Activated CD4-positive, CD25-positive, alpha-beta regulatory T cell treated with anti-CD3 and anti-CD28 coated beads, Interleukin-2, amount 50 U/mL, for 72 hours (primary cell): Measurements from ENCODE around the gene LGALS16.
"Not testable (repeated sequence)": the region's sequence is repeated elsewhere in the genome, so short reads cannot be mapped to it uniquely, and the experiment has no call there.

Experiments
- DNase-seq: peaks from one replicate; pipeline ENCODE4 v3.0.0; 2021

LGALS16 gene, protein sequence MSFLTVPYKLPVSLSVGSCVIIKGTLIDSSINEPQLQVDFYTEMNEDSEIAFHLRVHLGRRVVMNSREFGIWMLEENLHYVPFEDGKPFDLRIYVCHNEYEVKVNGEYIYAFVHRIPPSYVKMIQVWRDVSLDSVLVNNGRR

DNA sequence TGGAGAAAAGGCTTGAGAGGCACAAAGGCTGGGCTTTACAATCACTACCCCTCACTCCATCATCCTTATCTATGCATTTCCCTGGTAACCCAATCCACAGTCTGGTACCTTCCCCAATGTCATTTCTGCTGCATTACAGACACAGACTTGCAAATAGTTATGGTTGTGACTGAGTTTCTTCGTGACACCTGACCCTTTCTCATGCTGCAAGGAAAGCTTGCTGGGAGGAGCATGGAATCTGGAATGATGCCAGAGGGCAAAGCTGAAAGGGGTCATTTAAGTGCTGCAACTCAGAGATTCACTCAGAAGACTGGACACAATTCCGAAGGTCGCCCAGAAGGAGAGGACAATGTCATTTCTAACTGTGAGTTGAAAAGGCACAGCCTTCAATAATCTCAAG is at the start of gene LGALS16:
LGALS16 (plus strand) TSS at position 301 of the 400 bp plus-strand sequence; CDS start at position 350, 49 bp downstream.
- DNase-seq, result no peak

DNA sequence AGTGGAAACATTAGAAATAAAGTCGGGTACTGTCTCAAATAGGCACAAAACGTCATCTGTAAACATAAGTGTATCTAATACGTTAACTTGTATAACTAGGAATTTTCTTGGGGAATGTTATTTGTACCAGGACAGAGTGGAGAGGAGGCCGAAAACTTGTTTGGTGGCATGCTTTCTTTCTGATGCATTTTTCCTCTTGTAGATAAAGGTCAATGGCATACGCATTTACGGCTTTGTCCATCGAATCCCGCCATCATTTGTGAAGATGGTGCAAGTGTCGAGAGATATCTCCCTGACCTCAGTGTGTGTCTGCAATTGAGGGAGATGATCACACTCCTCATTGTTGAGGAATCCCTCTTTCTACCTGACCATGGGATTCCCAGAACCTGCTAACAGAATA is 48.7 kb upstream of the LGALS16 start:
- no peak for DNase-seq

- no peak for DNase-seq
These were observed 48.2 kb upstream of the LGALS16 start for GRCh38 chr19:39607561-39607960.

GRCh38 chr19:39613597-39613996 is 42.1 kb upstream of the LGALS16 start:
- DNase-seq, result no peak

- no peak for DNase-seq
These were observed 38.0 kb upstream of the LGALS16 start for GRCh38 chr19:39617745-39618144.

GRCh38 chr19:39623946-39624345 is 31.8 kb upstream of the LGALS16 start:
- DNase-seq, result no peak

GRCh38 chr19:39627631-39628030 is 28.1 kb upstream of the LGALS16 start:
- DNase-seq, result not testable (repeated sequence)

DNA sequence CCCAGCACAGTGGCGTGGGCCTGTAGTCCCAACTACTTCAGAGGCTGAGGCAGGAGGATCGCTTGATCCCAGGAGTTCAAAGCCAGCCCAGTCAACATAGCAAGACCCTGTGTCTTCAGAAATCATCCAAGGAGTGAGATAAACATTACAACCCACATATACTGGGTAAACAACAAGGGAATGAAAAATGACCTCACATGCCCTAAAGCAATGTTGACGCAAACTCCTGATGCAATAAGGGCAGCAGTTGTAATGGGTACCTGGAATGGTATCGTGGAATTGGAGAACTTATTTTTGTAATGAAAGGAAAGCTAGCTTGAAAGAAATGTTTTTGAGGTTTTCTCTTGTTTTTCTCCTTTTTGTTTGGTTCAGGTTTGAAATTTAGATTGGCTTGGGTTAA is 24.5 kb upstream of the LGALS16 start:
- DNase-seq, result no peak

GRCh38 chr19:39631626-39632025 is 24.1 kb upstream of the LGALS16 start:
- DNase-seq, result no peak

DNA sequence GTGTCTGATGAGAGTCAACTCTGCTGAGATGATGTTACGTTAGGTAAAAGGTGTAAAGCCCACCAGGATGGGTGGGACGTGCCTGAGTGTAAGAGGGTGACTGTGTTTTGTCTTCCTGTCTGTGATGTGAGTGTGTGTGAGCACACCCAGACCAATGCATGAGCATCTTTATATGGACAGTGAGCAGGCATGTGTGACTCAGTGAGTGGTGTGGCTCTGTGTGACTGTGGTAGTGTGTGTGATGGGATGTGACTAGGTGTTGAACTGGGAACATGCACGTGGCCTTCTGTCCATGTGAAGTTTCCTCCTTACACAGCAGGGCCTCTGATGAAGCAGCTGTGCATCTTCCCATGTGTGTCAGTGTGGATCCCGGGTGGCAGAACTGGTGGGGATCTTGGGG is 17.8 kb upstream of the LGALS16 start:
- no peak for DNase-seq

DNA sequence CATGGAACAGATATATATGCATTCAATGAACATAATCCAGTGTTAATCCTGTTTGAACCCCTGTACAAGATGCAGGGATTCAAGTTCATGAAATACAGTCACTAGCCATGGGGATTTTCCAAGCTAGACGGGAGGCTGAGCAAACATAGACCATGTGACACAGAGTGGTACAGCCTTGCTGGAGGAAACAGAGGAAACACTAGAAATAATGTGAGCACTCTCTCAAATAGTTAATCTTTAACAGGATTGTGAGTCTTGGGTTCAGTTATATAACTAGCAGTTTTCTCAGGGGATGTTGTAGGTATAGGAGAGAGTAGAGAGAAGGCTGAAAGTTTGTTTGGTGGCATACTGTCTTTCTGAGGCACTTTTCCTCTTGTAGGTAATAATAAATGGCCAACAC is 13.9 kb upstream of the LGALS16 start:
- no peak for DNase-seq

DNA sequence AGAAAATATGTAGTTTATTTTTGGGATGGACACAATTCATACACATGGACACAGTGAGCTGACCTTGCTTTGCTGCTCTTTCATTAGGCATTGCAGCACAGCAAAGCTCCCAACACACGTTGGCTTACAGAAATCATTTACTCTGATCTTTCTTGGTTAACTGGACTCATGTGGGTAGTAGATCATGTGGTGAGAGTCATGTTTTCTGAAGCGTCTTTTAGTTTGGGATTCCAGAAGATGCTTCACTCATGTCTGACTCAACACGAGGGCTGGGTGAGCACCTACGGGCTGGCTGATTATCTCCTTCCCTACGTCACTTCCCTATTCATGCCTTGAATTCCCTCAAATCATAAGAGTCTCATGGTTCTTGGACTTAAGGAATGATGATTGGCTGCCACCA is 12.1 kb upstream of the LGALS16 start:
- DNase-seq, result no peak

- DNase-seq, result no peak
These were observed 9.8 kb upstream of the LGALS16 start for GRCh38 chr19:39645800-39646411.

- no peak for DNase-seq
These were observed 7.8 kb upstream of the LGALS16 start for GRCh38 chr19:39647918-39648317.

DNA sequence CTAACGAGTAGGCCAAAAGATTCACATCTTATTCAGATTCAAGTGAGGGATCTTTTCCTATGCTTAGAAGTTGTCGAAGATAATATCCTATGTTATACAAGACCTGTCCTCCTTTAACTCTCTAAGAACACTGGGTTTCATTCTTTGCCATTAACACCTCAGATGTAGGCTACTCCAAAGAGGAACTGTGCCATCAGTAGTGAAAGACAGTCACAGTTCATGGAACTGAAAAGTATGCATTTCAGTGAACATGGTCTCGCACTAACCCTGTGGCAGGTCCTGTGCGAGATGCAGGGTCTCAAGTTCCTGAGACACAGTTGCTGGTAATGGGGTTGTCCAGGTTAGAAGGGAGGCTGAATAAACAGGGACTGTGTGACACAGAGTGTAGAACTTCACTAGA is 4.1 kb downstream of the LGALS16 start:
- no peak for DNase-seq

DNA sequence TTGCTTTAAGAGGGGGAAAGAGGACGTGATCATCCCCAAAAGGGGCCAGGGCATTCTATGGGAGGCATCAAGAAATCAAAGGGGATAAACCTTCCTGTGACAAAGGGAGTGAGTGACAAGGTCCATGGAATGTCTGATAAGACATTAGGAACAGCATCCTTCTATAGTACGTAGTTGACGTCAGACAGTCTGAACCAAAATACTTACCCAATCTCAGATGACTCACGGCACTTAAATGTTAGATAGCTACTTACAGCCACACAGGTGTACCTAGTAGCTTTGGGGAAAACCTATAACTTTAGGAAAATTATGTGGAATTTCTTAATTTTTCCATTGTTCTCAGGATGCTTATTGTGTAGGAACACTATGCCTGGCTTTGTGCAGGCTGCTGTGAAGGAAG is 4.9 kb downstream of the LGALS16 start:
- DNase-seq, result no peak

- DNase-seq, result no peak
These were observed 5.9 kb downstream of the LGALS16 start for GRCh38 chr19:39661565-39661964.

DNA sequence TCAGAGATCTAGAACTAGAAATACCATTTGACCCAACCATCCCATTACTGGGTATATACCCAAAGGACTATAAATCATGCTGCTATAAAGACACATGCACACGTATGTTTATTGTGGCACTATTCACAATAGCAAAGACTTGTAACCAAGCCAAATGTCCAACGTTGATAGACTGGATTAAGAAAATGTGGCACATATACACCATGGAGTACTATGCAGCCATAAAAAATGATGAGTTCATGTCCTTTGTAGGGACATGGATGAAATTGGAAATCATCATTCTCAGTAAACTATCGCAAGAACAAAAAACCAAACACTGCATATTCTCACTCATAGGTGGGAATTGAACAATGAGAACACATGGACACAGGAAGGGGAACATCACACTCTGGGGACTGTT is 14.1 kb downstream of the LGALS16 start:
- DNase-seq, result not testable (repeated sequence)

DNA sequence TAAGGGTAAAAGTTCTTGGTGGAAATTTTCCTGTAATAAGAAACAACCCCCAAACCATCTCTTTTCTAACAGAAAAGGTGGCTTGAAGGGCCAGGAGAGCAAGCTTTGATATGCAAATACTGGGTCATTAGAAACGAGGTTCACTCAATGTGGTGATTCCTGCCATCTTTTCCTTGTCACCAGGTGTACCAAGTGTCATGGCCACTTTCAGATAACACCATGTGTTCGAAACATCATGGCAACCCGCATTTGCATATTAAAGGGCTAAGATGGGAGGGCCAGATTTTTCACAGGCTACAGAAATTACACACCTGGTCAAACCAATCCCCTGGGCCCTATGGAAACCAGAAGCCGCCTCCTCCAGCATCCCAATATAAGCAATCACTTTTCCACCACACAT is 15.3 kb downstream of the LGALS16 start:
- no peak for DNase-seq

GRCh38 chr19:39671739-39672363 is 16.1 kb downstream of the LGALS16 start:
- no peak for DNase-seq

- no peak for DNase-seq
These were observed 16.8 kb downstream of the LGALS16 start for GRCh38 chr19:39672473-39672872.

DNA sequence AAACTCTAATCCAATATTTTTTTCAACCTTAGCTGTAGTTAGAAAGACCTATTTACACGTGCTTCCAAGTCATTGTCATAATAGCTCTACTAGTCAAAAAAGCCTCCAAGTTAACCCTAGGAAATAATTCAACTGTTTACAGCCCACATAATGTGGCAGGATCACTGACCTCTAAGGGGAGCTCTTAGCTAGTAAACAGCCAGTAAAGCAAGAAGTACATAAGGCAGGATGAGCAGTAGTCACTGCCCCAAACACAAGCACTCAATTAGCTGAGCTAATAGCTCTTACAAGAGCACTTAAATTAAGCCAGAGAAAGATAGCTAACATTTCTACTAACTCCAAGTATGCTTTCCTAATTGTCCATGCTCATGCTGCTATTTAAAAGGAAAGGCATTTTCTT is 18.1 kb downstream of the LGALS16 start:
- DNase-seq, result not testable (repeated sequence)

DNA sequence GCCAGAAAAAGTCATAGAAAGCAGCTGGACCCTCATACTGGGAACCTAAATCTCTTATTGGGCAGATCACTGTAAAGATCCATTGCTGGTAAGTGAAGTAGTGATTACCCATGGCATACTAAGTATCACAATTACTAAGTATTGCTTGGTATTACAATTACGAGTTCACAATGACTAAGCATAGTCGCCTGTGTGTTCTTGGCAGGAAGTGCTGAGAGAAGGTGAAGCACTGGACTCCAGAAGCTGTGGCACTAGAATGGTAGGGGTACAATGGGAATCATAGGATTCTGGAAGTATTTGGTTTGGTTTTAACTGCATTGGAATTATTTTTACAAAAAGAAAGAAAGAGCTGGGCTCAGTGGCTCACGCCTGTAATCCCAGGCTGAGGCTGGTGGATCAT is 20.3 kb downstream of the LGALS16 start:
- no peak for DNase-seq

- DNase-seq, result no peak
These were observed 22.5 kb downstream of the LGALS16 start for GRCh38 chr19:39677961-39678889.
